ENCODE results near the gene RAB35.
A peak's percentile ranks its signal among the peaks of the same experiment; 100 is the strongest.

Gene RAB35

GRCh38 chr12:120132054-120132836, 15.7 kb upstream of the RAB35 start:
- no peak for DNase-seq

- DNase-seq = no peak
Measured at GRCh38 chr12:120131116-120131515, 14.6 kb upstream of the RAB35 start.

GRCh38 chr12:120130011-120130410, 13.5 kb upstream of the RAB35 start:
- no peak for DNase-seq

- no peak for DNase-seq
Measured at GRCh38 chr12:120126635-120127005, 10.1 kb upstream of the RAB35 start.

- DNase-seq = no peak
Measured at GRCh38 chr12:120125792-120126634, 9.5 kb upstream of the RAB35 start.

GRCh38 chr12:120125029-120125428, 8.5 kb upstream of the RAB35 start:
- DNase-seq = no peak

GRCh38 chr12:120121766-120122293, 5.3 kb upstream of the RAB35 start:
- DNase-seq = no peak

- no peak for DNase-seq
Measured at GRCh38 chr12:120121343-120121742, 4.8 kb upstream of the RAB35 start.

- peak; percentile 24 for DNase-seq
Measured at GRCh38 chr12:120119271-120119973, 2.9 kb upstream of the RAB35 start.

GRCh38 chr12:120118321-120119061, 1.9 kb upstream of the RAB35 start:
- peak; percentile 32 for DNase-seq

- DNase-seq = no peak
Measured at GRCh38 chr12:120117961-120118320, 1.4 kb upstream of the RAB35 start.

- DNase-seq = peak; percentile 92
Measured at GRCh38 chr12:120116792-120117651, 469 bp upstream of the RAB35 start.

GRCh38 chr12:120115692-120116440, 687 bp downstream of the RAB35 start:
- peak; percentile 36 for DNase-seq

GRCh38 chr12:120115066-120115465, 1.5 kb downstream of the RAB35 start:
- DNase-seq = no peak

- no peak for DNase-seq
Measured at GRCh38 chr12:120110550-120111501, 5.7 kb downstream of the RAB35 start.

- DNase-seq = no peak
Measured at GRCh38 chr12:120109570-120110267, 6.8 kb downstream of the RAB35 start.

GRCh38 chr12:120106151-120106550, 10.4 kb downstream of the RAB35 start:
- no peak for DNase-seq

- DNase-seq = no peak
Measured at GRCh38 chr12:120103371-120103770, 13.2 kb downstream of the RAB35 start.

GRCh38 chr12:120103044-120103338, 13.6 kb downstream of the RAB35 start:
- no peak for DNase-seq

All from fibroblast of upper back skin (primary cell).